HepG2 (cell line): Measurements from ENCODE around the gene CNGA1. TPM values are rescaled to one million over a fixed set of nuclear protein-coding genes. Genes with fewer than 3 reads are reported as not detected.

Source experiments
- ATAC-seq: fragments of 200-7000 bp; cut with Tn5 transposase; 3 replicates; pipeline ENCODE4 v1.9.1; 2020; ENCODE audit warnings: mild to moderate bottlenecking, moderate library complexity
- BruUV-seq: library from RNA; stranded (reverse); fragments of 400-500 nt; replicated peaks from 2 replicates; lab custom pipeline; 2021; lab: Mats Ljungman, UMichigan
- CTCF ChIA-PET: fragments of 300-600 bp; formaldehyde crosslinking; extraction: SDS; loops from one replicate; lab custom pipeline; 2021; ENCODE audit warnings: low total read pairs, inconsistent platforms, low intra/inter-chr PET ratio; lab: Yijun Ruan, JAX
- POLR2A ChIA-PET: fragments of 350-600 bp; sonication (Branson Sonifier 250); formaldehyde crosslinking; loops from one replicate; lab custom pipeline; 2020; ENCODE audit warnings: antibody characterized with exemption, inconsistent platforms; lab: Yijun Ruan, JAX
- DNase-seq: peaks from one replicate; pipeline ENCODE4 v3.0.0-alpha.2; 2015; ENCODE audit warnings: low spot score
- FAIRE-seq: peaks from 3 replicates; lab custom pipeline; 2011; peaks lifted over from hg19 to GRCh38; lab: Jason Lieb, UNC
- H2AFZ ChIP-seq: one replicate; pipeline ENCODE4 v1.6.1; 2011; ENCODE audit warnings: low read length, inconsistent platforms
- H3K27ac ChIP-seq: fragments of 300-600 bp; 3 replicates; pipeline ENCODE4 v1.8.0; 2011; ENCODE audit warnings: mixed run types, mild to moderate bottlenecking, mixed read lengths, low read length, inconsistent platforms; ENCODE audit not compliant: insufficient read depth; ENCODE audit errors: extremely low read length
- H3K27me3 ChIP-seq, 2 experiments: fragments of 200-600 bp in 1 of 2; 2 replicates in 1 of 2; 3 replicates in 1 of 2; pipeline versions ENCODE4 v1.6.0 to v1.8.0; 2011; ENCODE audit warnings: low read length in 2 of 2, mild to moderate bottlenecking in 2 of 2, moderate library complexity in 2 of 2, inconsistent platforms in 1 of 2; ENCODE audit not compliant: insufficient read depth in 2 of 2, control insufficient read depth in 1 of 2
- H3K36me3 ChIP-seq, 2 experiments: fragments of 200-600 bp in 1 of 2; replicated peaks in 1 of 2; 2 replicates in 1 of 2; 3 replicates in 1 of 2; pipeline versions ENCODE4 v1.5.1 to v1.8.0; 2011; ENCODE audit warnings: low read length in 2 of 2, inconsistent platforms in 1 of 2; ENCODE audit not compliant: insufficient read depth in 2 of 2, control insufficient read depth in 1 of 2
- H3K4me1 ChIP-seq: 2 replicates; pipeline ENCODE4 v1.5.1; 2012; ENCODE audit warnings: low read length, inconsistent platforms; ENCODE audit not compliant: insufficient read depth
- H3K4me2 ChIP-seq: 2 replicates; pipeline ENCODE4 v1.6.0; 2011; ENCODE audit warnings: low read depth, low read length, inconsistent platforms
- H3K4me3 ChIP-seq, 3 experiments: fragments of 200-600 bp in 1 of 3; sonication (generic), shearing (Covaris generic) in 1 of 3; replicated peaks in 1 of 3; 2 replicates each; pipeline ENCODE4 v1.5.1; 2011 to 2016; ENCODE audit warnings: low read length in 3 of 3, inconsistent platforms in 2 of 3, low read depth in 2 of 3, mild to moderate bottlenecking in 2 of 3, control low read depth in 1 of 3, mixed read lengths in 1 of 3; ENCODE audit not compliant: insufficient read depth in 1 of 3
- H3K79me2 ChIP-seq: one replicate; pipeline ENCODE4 v1.6.1; 2011; ENCODE audit warnings: low read length, inconsistent platforms; ENCODE audit not compliant: insufficient read depth
- H3K9ac ChIP-seq: 2 replicates; pipeline ENCODE4 v1.6.0; 2011; ENCODE audit warnings: mild to moderate bottlenecking, low read depth, low read length, inconsistent platforms; ENCODE audit not compliant: insufficient read depth
- H3K9me3 ChIP-seq: 2 replicates; pipeline ENCODE4 v1.5.1; 2012; ENCODE audit warnings: mild to moderate bottlenecking, low read length
- H4K20me1 ChIP-seq: 2 replicates; pipeline ENCODE4 v1.6.0; 2011; ENCODE audit warnings: inconsistent platforms, mild to moderate bottlenecking, low read length, moderate library complexity; ENCODE audit not compliant: insufficient read depth
- EZH2 ChIP-seq: conservative IDR thresholded peaks from 2 replicates; pipeline ENCODE4 v1.6.1; 2012; ENCODE audit warnings: mild to moderate bottlenecking, low read depth, low read length, moderate library complexity
- NFATC3 ChIP-seq: sonication (generic); formaldehyde crosslinking; IDR thresholded peaks from 2 replicates; pipeline ENCODE4 v1.5.1; 2020; ENCODE audit warnings: mild to moderate bottlenecking, missing genetic modification reagents
- NKX3-1 ChIP-seq: sonication (generic); formaldehyde crosslinking; IDR thresholded peaks from 2 replicates; pipeline ENCODE4 v1.5.0; 2020; ENCODE audit warnings: missing genetic modification reagents
- RFX1 ChIP-seq: fragments of 450-650 bp; IDR thresholded peaks from 2 replicates; pipeline ENCODE4 v1.6.1; 2017
- RFX3 ChIP-seq: IDR thresholded peaks from 2 replicates; pipeline ENCODE4 v1.6.1; 2016; ENCODE audit warnings: missing biosample characterization, missing genetic modification reagents
- SAFB2 ChIP-seq: sonication (generic); formaldehyde crosslinking; IDR thresholded peaks from 2 replicates; pipeline ENCODE4 v1.5.1; 2020; ENCODE audit warnings: missing genetic modification reagents, low read depth, mild to moderate bottlenecking, borderline replicate concordance
- SIN3B ChIP-seq: fragments of 150-350 bp; IDR thresholded peaks from 2 replicates; pipeline ENCODE4 v1.6.1; 2014; ENCODE audit warnings: low read length
- SMARCE1 ChIP-seq: fragments of 450-650 bp; IDR thresholded peaks from 2 replicates; pipeline ENCODE4 v1.6.1; 2017; ENCODE audit warnings: borderline replicate concordance
- SNAPC2 ChIP-seq: sonication (generic); formaldehyde crosslinking; IDR thresholded peaks from 2 replicates; pipeline ENCODE4 v1.8.1; 2022; ENCODE audit warnings: mild to moderate bottlenecking, missing genetic modification reagents
- SP140L ChIP-seq: sonication (generic); formaldehyde crosslinking; IDR thresholded peaks from 2 replicates; pipeline ENCODE4 v1.4.0; 2020; ENCODE audit warnings: missing genetic modification reagents, borderline replicate concordance
- XBP1 ChIP-seq: sonication (generic); formaldehyde crosslinking; IDR thresholded peaks from 2 replicates; pipeline ENCODE4 v1.5.0; 2020; ENCODE audit warnings: missing genetic modification reagents
- YEATS2 ChIP-seq: sonication (generic); formaldehyde crosslinking; IDR thresholded peaks from 2 replicates; pipeline ENCODE4 v1.4.0; 2020; ENCODE audit warnings: missing genetic modification reagents, borderline replicate concordance
- ZBTB3 ChIP-seq: sonication (generic); formaldehyde crosslinking; IDR thresholded peaks from 2 replicates; pipeline ENCODE4 v1.4.0; 2020; ENCODE audit warnings: low read depth, mild to moderate bottlenecking, moderate library complexity, missing genetic modification reagents, borderline replicate concordance
- ZNF20 ChIP-seq: sonication (generic); formaldehyde crosslinking; IDR thresholded peaks from 2 replicates; pipeline ENCODE4 v1.4.0; 2020; ENCODE audit warnings: mild to moderate bottlenecking, moderate library complexity, missing genetic modification reagents
- ZNF484 ChIP-seq: sonication (generic); formaldehyde crosslinking; IDR thresholded peaks from 2 replicates; pipeline ENCODE4 v1.5.1; 2020; ENCODE audit warnings: mild to moderate bottlenecking, low read depth, missing genetic modification reagents, borderline replicate concordance
- ZSCAN20 ChIP-seq: sonication (generic); formaldehyde crosslinking; IDR thresholded peaks from 2 replicates; pipeline ENCODE4 v1.4.0; 2020; ENCODE audit warnings: missing genetic modification reagents, mild to moderate bottlenecking, borderline replicate concordance
- WGBS: methylation state at CpG from one replicate; pipeline ENCODE4 v1.1.6; 2017; ENCODE audit warnings: low lambda C conversion rate; 5-methylcytosine and 5-hydroxymethylcytosine counted together
- in situ Hi-C: cut with HindIII; loops from 2 replicates; pipeline ENCODE4 v1.10.0; 2017; ENCODE audit warnings: low pct_unique_long_range_greater_than_20kb; ENCODE audit not compliant: extremely low pct_ligation_motif_present
- intact Hi-C: fragments of 100-400 bp; cut with micrococcal nuclease; formaldehyde crosslinking; loops from one replicate; pipeline ENCODE4 v1.10.0; 2022; ENCODE audit not compliant: unreplicated experiment
- polyA plus RNA-seq, 8 experiments: library from polyadenylated mRNA; depleted of rRNA in 3 of 8; stranded (reverse) in 7 of 8; unstranded in 1 of 8; fragments of >200 nt; fragmentation: Illumina TruSeq in 4 of 8; extraction: Trizol in 4 of 8; gene quantifications; 2 replicates each; pipeline versions ENCODE4 v1.2.1 to v1.2.3, GENCODE V29; 2011 to 2016; ENCODE audit warnings: low read depth in 4 of 8, missing spikeins in 1 of 8, mixed read lengths in 1 of 8; ENCODE audit not compliant: insufficient read depth in 1 of 8
- total RNA-seq, 5 experiments: library from RNA; depleted of rRNA; stranded (reverse); fragments of >200 nt; fragmentation: Illumina TruSeq; extraction: Trizol; gene quantifications; 2 replicates each; pipeline ENCODE4 v1.2.3, GENCODE V29; 2016; ENCODE audit warnings: low read depth in 1 of 5
- TF ChIP-seq, protein P1 (sequence below): sonication (generic); formaldehyde crosslinking; IDR thresholded peaks from 2 replicates; pipeline ENCODE4 v1.5.1; 2020; ENCODE audit warnings: missing genetic modification reagents, mild to moderate bottlenecking, borderline replicate concordance
- TF ChIP-seq, protein P2 (sequence below): fragments of 450-650 bp; IDR thresholded peaks from 2 replicates; pipeline ENCODE4 v1.6.1; 2017
- TF ChIP-seq, protein P3 (sequence below): sonication (generic); formaldehyde crosslinking; IDR thresholded peaks from 2 replicates; pipeline ENCODE4 v1.5.0; 2020; ENCODE audit warnings: missing genetic modification reagents
- TF ChIP-seq, protein P4 (sequence below): sonication (generic); formaldehyde crosslinking; IDR thresholded peaks from 2 replicates; pipeline ENCODE4 v1.4.0; 2020; ENCODE audit warnings: missing genetic modification reagents, mild to moderate bottlenecking, borderline replicate concordance

The CNGA1 gene
- total and polyA plus RNA-seq, 2 of the 13 experiments (the other 11 are each of a cell fraction or from before 2014, with no cell fraction given): 0.22 to 0.40 TPM

DNA sequence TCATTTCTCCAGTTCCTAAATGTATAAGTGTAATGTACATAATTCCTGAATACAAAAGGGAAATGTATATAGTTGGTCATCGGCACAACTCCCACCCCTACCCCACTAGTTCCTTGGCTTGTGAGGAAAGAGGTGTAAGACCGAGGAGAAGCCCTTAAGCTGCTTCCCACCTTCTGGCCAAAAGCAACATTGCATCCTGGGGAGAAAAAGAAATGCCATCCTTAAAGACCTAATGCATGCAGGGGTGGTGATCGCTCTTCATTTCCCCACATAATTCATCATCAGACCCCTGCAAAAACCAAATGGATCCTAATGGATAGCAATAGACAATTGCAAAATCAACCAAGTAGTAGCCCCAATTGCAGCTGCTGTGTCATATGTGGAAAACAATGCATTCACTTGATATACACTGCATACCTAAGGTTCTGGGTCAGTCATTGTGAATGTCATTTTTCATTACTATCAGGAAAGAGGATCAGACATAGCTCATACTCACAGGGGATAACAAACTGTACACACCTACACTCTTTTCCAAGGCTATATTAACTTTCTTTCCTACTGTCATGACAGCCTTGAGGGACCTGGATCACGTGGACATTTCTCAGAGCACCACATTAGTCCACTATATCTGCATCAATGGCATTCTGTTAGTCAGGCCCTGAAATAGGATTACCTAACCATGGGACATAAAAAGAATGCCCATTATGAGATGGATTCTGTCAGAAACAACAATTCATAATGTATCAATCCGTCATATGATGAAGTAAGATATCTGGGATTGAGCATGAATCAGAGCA lies 70.4 kb downstream of the CNGA1 start:
- ChIA-PET CTCF (no interaction called here), POLR2A (no interaction called here)
- Histone ChIP-seq H2AFZ (no peak overlapping the region), H3K36me3 (no peaks in the 10 kb centered on the region), H3K27ac (no peak overlapping the region), H3K27me3 (no peaks in the 10 kb centered on the region), H3K9me3 (no peaks in the 10 kb centered on the region), H3K79me2 (no peaks in the 10 kb centered on the region), H3K4me3 (no peak overlapping the region), H3K4me1 (no peaks in the 10 kb centered on the region), H4K20me1 (no peaks in the 10 kb centered on the region), H3K4me2 (no peak overlapping the region), H3K9ac (no peak overlapping the region)
- WGBS: 51% methylated on average over 5 of the region's 5 CpGs
- DNase-seq: no peak
- no TSS peak for BruUV-seq
- no peak for ATAC-seq
- TF ChIP-seq SNAPC2 (no peak), ZNF484 (CRISPR knock-in tag) (no peak), EZH2 (no peak), NKX3-1 (no peak), YEATS2 (CRISPR knock-in tag) (no peak), SMARCE1 (no peak), XBP1 (CRISPR knock-in tag) (no peak), SP140L (CRISPR knock-in tag) (no peak), SAFB2 (no peak), NFATC3 (no peak), ZBTB3 (CRISPR knock-in tag) (no peak), RFX3 (CRISPR knock-in tag) (no peak), ZNF20 (CRISPR knock-in tag) (no peak), SIN3B (no peak), RFX1 (no peak), ZSCAN20 (CRISPR knock-in tag) (no peak)
- TF ChIP-seq, protein P1, sequence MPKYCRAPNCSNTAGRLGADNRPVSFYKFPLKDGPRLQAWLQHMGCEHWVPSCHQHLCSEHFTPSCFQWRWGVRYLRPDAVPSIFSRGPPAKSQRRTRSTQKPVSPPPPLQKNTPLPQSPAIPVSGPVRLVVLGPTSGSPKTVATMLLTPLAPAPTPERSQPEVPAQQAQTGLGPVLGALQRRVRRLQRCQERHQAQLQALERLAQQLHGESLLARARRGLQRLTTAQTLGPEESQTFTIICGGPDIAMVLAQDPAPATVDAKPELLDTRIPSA (CRISPR knock-in tag): no peak
- TF ChIP-seq, protein P2, sequence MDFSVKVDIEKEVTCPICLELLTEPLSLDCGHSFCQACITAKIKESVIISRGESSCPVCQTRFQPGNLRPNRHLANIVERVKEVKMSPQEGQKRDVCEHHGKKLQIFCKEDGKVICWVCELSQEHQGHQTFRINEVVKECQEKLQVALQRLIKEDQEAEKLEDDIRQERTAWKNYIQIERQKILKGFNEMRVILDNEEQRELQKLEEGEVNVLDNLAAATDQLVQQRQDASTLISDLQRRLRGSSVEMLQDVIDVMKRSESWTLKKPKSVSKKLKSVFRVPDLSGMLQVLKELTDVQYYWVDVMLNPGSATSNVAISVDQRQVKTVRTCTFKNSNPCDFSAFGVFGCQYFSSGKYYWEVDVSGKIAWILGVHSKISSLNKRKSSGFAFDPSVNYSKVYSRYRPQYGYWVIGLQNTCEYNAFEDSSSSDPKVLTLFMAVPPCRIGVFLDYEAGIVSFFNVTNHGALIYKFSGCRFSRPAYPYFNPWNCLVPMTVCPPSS: no peak
- TF ChIP-seq, protein P3, sequence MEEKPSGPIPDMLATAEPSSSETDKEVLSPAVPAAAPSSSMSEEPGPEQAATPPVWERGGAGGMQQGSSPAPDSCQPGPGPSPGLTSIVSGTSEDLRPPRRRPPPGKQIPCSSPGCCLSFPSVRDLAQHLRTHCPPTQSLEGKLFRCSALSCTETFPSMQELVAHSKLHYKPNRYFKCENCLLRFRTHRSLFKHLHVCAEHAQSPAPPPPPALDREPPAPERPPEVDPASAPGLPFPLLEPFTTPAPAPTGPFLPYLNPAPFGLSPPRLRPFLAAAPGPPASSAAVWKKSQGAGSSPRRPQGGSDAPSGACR: no peak
- TF ChIP-seq, protein P4, sequence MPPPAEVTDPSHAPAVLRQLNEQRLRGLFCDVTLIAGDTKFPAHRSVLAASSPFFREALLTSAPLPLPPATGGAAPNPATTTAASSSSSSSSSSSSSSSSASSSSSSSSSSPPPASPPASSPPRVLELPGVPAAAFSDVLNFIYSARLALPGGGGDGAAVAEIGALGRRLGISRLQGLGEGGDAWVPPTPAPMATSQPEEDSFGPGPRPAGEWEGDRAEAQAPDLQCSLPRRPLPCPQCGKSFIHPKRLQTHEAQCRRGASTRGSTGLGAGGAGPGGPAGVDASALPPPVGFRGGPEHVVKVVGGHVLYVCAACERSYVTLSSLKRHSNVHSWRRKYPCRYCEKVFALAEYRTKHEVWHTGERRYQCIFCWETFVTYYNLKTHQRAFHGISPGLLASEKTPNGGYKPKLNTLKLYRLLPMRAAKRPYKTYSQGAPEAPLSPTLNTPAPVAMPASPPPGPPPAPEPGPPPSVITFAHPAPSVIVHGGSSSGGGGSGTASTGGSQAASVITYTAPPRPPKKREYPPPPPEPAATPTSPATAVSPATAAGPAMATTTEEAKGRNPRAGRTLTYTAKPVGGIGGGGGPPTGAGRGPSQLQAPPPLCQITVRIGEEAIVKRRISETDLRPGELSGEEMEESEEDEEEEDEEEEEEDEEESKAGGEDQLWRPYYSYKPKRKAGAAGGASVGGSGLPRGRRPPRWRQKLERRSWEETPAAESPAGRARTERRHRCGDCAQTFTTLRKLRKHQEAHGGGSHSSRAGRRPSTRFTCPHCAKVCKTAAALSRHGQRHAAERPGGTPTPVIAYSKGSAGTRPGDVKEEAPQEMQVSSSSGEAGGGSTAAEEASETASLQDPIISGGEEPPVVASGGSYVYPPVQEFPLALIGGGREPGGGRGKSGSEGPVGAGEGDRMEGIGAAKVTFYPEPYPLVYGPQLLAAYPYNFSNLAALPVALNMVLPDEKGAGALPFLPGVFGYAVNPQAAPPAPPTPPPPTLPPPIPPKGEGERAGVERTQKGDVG (CRISPR knock-in tag): no peak
- intact Hi-C loops (no loop called here), in situ Hi-C loops (no loop called here)
- no peak for FAIRE-seq
